ENCODE results near the gene MYH11.

MYH11 gene

GRCh38 chr16:15775209-15775608 is 81.6 kb downstream of the MYH11 start:
- DNase-seq = no peak

DNA sequence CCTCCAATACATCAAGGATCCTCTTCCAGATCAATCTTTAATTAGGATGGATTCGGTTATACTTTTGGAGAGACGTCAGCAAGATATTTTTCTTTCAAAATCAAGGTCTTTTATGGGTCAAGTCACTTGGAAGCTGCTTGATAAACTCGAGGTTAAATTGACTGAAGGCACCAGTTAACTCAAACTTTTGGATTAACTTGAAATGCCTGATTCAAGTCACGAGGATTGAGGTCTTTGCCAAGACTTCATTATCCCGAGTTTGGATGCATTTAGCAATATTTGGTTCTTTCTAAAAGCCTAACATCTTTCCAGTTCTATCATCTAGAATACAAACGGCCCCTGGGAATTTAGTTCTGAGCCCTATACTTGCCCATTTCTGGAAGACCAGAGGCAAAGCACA is 82.9 kb downstream of the MYH11 start:
- no peak for DNase-seq

- DNase-seq = no peak
Measured at GRCh38 chr16:15772579-15773293, 84.1 kb downstream of the MYH11 start.

DNA sequence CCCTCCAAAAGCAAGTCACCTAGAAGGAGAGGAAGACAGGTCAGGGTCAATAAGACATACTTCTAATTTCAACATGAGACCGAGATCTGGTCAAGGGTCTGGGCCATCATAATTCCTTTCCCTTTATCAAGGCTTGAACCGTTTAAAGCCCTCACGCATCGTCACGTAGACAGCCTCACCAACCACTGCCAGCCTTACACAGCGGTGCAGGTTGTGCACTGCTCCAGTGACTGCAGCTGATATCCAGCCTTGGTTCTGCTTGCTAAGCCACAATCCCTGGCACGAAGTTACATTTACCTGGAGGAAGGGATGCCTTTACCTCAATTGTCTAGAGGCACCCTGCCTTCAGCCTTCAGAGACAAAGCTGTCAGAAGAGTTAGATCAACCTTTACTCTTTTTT is 85.1 kb downstream of the MYH11 start:
- DNase-seq = no peak

DNA sequence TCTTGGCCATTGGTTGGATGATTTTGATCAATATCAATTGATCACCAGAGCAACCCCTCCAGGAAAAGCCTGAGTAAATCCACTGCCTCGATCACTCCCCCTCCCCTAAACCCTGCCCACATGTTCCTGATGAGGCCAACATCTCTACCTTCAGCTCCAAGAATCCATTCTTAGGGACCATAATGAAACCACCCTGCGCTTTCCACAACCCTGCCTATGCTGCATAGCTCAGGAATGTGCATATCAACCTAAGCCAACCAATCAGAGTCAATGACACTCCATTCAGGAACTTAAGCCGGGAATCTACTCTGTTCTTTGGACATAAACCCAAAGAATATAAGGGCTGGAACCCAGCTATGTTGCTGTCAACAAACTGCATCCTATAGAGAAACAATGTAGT is 86.3 kb downstream of the MYH11 start:
- no peak for DNase-seq

DNA sequence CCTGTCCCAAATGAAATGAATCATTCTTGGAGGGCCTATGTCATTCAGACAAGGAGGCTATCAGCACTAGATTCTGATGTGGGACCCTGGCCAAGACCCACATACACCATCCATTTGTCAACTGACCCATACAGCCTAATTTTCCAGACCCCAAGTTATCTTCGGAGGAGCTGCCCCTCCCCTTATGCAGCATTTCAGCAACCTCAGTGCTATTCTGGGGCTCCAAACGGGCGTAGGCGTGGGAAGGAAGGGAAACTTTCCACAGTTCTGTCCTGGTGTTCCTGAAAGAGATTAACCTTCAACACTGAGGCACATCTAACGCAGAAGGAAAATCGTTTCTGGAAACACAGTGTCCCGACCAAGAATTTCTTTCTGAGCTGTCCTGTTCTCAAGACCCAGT is 86.7 kb downstream of the MYH11 start:
- DNase-seq = no peak

- no peak for DNase-seq
Measured at GRCh38 chr16:15769239-15769638, 87.6 kb downstream of the MYH11 start.

DNA sequence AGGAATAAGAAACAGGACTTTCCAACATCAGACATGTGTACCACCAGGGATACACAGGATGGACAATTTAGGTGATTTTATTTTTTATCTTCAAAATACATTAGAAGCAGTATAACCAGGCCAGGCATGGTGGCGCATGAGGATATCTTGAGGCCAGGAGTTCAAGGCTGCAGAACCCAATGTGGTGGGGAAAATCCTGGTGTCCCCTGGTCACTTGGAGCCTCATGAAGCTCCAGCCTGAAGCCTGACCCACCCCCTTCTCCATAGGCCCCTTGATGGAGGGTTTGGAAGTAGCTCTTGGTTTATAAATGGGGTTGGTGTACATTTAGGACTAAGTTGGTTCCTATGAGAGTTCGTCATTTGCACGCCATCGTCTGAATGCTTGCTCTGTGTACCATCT is 88.6 kb downstream of the MYH11 start:
- DNase-seq = no peak

DNA sequence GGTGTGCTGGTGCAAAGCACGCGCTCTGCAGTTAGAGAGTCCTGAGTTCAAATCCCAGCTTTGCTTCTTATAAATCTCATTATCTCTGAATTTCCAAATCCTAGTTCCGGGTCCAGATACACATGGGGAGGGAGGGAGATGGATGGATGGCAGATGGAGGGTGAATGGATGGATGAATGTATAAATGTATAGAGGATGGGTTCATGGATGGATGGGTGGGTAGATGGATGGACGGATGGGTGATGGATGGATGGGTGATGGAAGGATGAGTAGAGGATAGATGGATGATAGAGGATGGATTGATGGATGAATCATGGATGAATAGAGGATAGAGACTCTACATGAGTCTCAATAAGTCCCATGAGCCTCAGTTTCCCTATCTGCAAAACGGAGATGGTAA is 89.9 kb downstream of the MYH11 start:
- no peak for DNase-seq

DNA sequence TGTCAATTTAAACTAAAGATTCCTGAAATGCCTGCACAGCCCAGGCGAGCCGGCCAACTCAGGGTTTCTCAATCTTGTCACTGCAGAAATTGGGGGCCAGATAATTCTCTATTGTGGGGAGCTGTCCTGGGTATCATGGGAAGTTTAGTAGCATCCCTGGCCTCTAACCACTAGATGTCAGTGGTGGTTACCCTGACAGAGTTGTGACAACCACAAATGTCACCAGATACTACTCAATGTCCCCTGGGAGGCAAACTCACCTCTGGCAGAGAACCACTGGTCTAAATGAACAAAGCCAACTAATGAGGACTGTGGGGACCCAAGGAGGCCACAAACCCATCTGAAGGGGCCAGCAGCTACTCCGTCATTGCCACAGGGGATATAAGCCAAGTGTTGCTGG is 90.9 kb downstream of the MYH11 start:
- no peak for DNase-seq

DNA sequence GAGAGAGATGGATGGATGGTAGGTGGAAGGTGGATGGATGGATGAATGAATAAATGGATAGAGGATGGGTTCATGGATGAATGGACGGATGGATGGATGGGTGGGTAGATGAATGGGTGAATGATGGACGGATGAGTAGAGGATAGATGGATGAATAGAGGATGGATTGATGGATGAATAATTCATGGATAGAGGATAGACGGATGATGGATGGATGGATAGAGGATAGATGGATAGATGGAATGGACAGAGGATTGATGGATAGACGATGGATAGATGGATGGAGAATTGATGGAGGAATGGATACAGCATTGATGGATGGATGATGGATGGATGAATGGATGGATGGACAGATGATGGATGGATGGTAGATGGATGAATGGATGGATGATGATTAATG is 91.7 kb downstream of the MYH11 start:
- DNase-seq = no peak

DNA sequence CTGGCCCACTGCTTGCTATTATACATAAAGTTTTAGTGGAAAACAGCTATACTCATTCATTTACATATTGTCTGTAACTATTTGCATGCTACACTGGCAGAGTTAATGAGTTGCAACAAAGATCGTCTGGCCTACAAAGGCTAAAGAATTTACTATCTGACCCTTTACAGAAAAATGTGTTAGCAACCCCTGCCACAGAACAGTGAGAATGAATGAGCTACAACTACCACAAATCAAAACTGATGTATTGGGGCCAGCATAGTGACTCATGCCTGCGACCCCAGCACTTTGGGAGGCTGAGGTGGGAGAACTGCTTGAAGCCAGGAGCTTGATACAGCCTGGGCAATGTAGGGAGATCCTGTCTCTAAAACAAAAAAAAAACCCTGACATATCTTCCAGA is 92.7 kb downstream of the MYH11 start:
- no peak for DNase-seq

GRCh38 chr16:15760129-15760528 is 96.7 kb downstream of the MYH11 start:
- DNase-seq = no peak

GRCh38 chr16:15759070-15759469 is 97.8 kb downstream of the MYH11 start:
- no peak for DNase-seq

GRCh38 chr16:15757630-15758251 is 99.1 kb downstream of the MYH11 start:
- no peak for DNase-seq

GRCh38 chr16:15757077-15757386 is 99.8 kb downstream of the MYH11 start:
- DNase-seq = no peak

GRCh38 chr16:15754821-15755534 is 101.8 kb downstream of the MYH11 start:
- DNase-seq = no peak

GRCh38 chr16:15752717-15753488 is 103.9 kb downstream of the MYH11 start:
- DNase-seq = no peak

- no peak for DNase-seq
Measured at GRCh38 chr16:15751940-15752339, 104.9 kb downstream of the MYH11 start.

- DNase-seq = no peak
Measured at GRCh38 chr16:15749985-15750384, 106.8 kb downstream of the MYH11 start.

GRCh38 chr16:15749371-15749770 is 107.5 kb downstream of the MYH11 start:
- no peak for DNase-seq

- no peak for DNase-seq
Measured at GRCh38 chr16:15748654-15749053, 108.2 kb downstream of the MYH11 start.

DNA sequence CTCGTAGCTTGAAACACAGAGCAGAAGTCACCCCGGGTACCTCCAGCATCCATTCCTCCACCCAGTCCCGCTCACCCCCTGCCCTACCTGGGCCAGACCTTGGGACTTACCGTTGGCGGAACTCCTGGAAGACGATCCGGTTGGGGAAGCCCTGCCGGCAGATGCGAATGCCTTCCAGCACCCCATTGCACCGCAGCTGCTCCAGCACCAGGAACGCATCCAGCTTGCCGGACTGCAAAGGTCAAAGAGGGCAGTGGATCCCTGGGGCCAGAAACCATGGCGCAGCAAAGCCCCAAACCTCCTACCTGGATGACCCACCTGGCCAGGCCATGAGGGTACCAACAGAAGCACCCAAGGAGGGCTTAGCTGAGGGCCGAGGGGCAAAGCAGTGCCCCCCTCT is 108.9 kb downstream of the MYH11 start:
- DNase-seq = no peak

GRCh38 chr16:15746332-15746731 is 110.5 kb downstream of the MYH11 start:
- no peak for DNase-seq

All from stimulated activated CD4-positive, alpha-beta T cell treated with anti-CD3 and anti-CD28 coated beads, Interleukin-4, amount 100 ng/mL, for 1 hour (primary cell).